HepG2 (cell line): ENCODE data around the gene PCNA. TPM values are rescaled to one million over a fixed set of nuclear protein-coding genes. Genes with fewer than 3 reads are reported as not detected.
A peak's percentile ranks its signal among the peaks of the same experiment; 100 is the strongest.

Source experiments
- ATF7 ChIP-seq, 2 experiments: fragments of 450-650 bp in 1 of 2; sonication (generic) in 1 of 2; formaldehyde crosslinking in 1 of 2; IDR thresholded peaks; 2 replicates each; pipeline versions ENCODE4 v1.4.0 to v1.6.1; 2016 to 2020; ENCODE audit warnings: antibody characterized with exemption in 1 of 2, mild to moderate bottlenecking in 1 of 2, missing genetic modification reagents in 1 of 2
- BRCA1 ChIP-seq: sonication (generic); formaldehyde crosslinking; IDR thresholded peaks from 2 replicates; pipeline ENCODE4 v1.4.0; 2020; ENCODE audit warnings: missing genetic modification reagents
- FOXK1 ChIP-seq: sonication (generic); formaldehyde crosslinking; IDR thresholded peaks from 2 replicates; pipeline ENCODE4 v1.4.0; 2020; ENCODE audit warnings: low read depth, missing genetic modification reagents, borderline replicate concordance
- FOXM1 ChIP-seq: sonication (generic); formaldehyde crosslinking; IDR thresholded peaks from 2 replicates; pipeline ENCODE4 v1.5.0; 2020; ENCODE audit warnings: missing genetic modification reagents
- GATAD2A ChIP-seq: IDR thresholded peaks from 2 replicates; pipeline ENCODE4 v1.6.1; 2016
- GZF1 ChIP-seq: sonication (generic); formaldehyde crosslinking; IDR thresholded peaks from 2 replicates; pipeline ENCODE4 v1.5.1; 2020; ENCODE audit warnings: mild to moderate bottlenecking, missing genetic modification reagents
- REPIN1 ChIP-seq: sonication (generic); formaldehyde crosslinking; IDR thresholded peaks from 2 replicates; pipeline ENCODE4 v1.8.0; 2022; ENCODE audit warnings: missing genetic modification reagents, low read depth, mild to moderate bottlenecking, borderline replicate concordance
- RFXAP ChIP-seq: sonication (generic); formaldehyde crosslinking; IDR thresholded peaks from 2 replicates; pipeline ENCODE4 v1.4.0; 2020; ENCODE audit warnings: missing genetic modification reagents, borderline replicate concordance
- SIN3A ChIP-seq: IDR thresholded peaks from 2 replicates; pipeline ENCODE4 v1.6.1; 2011; ENCODE audit warnings: low read depth, mild to moderate bottlenecking, control low read depth, low read length, borderline replicate concordance
- SRF ChIP-seq: IDR thresholded peaks from 2 replicates; pipeline ENCODE4 v1.6.1; 2011; ENCODE audit warnings: mild to moderate bottlenecking, low read depth, low read length, moderate library complexity
- ZNF326 ChIP-seq: sonication (generic); formaldehyde crosslinking; IDR thresholded peaks from 2 replicates; pipeline ENCODE4 v1.4.0; 2020; ENCODE audit warnings: missing genetic modification reagents, borderline replicate concordance
- ZNF766 ChIP-seq: sonication (generic); formaldehyde crosslinking; IDR thresholded peaks from 2 replicates; pipeline ENCODE4 v1.5.0; 2020; ENCODE audit warnings: missing genetic modification reagents, borderline replicate concordance
- ZSCAN22 ChIP-seq: sonication (generic); formaldehyde crosslinking; IDR thresholded peaks from 2 replicates; pipeline ENCODE4 v1.4.0; 2020; ENCODE audit warnings: mild to moderate bottlenecking, missing genetic modification reagents
- polyA plus RNA-seq, 8 experiments: library from polyadenylated mRNA; depleted of rRNA in 3 of 8; stranded (reverse) in 7 of 8; unstranded in 1 of 8; fragments of >200 nt; fragmentation: Illumina TruSeq in 4 of 8; extraction: Trizol in 4 of 8; gene quantifications; 2 replicates each; pipeline versions ENCODE4 v1.2.1 to v1.2.3, GENCODE V29; 2011 to 2016; ENCODE audit warnings: low read depth in 4 of 8, missing spikeins in 1 of 8, mixed read lengths in 1 of 8; ENCODE audit not compliant: insufficient read depth in 1 of 8
- total RNA-seq, 5 experiments: library from RNA; depleted of rRNA; stranded (reverse); fragments of >200 nt; fragmentation: Illumina TruSeq; extraction: Trizol; gene quantifications; 2 replicates each; pipeline ENCODE4 v1.2.3, GENCODE V29; 2016; ENCODE audit warnings: low read depth in 1 of 5
- TF ChIP-seq, protein P1 (sequence below): sonication (generic); formaldehyde crosslinking; IDR thresholded peaks from 2 replicates; pipeline ENCODE4 v1.8.1; 2023; ENCODE audit warnings: mild to moderate bottlenecking, missing genetic modification reagents, borderline replicate concordance
- TF ChIP-seq, protein P2 (sequence below): sonication (generic); formaldehyde crosslinking; IDR thresholded peaks from 2 replicates; pipeline ENCODE4 v1.4.0; 2020; ENCODE audit warnings: missing genetic modification reagents, borderline replicate concordance
- TF ChIP-seq, protein P3 (sequence below), 2 experiments: sonication (generic) in 1 of 2; formaldehyde crosslinking in 1 of 2; IDR thresholded peaks; 2 replicates each; pipeline versions ENCODE4 v1.6.1 to v1.9.0; 2014 to 2022; ENCODE audit warnings: antibody characterized with exemption in 1 of 2, borderline replicate concordance in 1 of 2, inconsistent platforms in 1 of 2, low read depth in 1 of 2, missing genetic modification reagents in 1 of 2

Gene PCNA
- total and polyA plus RNA-seq, 2 of the 13 experiments (the other 11 are each of a cell fraction or from before 2014, with no cell fraction given), result 229 to 655 TPM

DNA sequence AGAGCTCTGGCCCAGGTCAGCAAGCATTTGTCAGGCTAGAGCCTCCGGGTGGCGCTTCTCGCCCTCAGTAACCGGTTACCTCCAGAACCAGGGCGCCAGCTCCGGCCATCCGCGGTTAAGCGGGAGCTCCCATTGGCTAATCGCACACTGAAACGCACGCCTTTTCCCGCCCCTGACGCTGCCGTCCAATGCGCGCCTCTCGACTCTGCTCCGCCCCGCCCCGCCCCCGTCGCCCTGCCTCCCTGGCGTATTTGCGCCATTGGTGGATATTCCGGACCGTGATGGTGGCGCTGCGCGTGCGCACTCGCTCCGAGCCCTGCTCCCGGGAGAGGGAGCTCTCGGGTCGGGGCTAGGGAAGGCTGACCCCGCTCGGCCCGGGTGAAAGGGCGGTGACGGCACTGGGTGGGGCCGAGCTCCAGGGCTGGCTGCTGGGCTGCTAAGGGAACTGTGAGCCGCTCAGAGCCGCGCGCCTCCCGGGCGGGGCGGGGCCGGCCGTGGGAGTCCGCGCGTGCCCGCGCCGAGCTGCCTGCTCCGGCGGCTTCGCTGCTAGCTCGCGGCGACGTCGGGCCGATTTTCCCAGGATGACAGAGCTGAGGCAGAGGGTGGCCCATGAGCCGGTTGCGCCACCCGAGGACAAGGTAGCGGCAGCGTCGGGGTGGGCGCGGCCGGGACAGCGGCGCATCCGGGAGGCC lies 6.9 kb upstream of the PCNA start, which contains the start of gene CDS2 (continued):
- TF ChIP-seq RFXAP (CRISPR knock-in tag), result peak; percentile 89
- peak; percentile 95 for TF ChIP-seq ZNF766 (CRISPR knock-in tag)
- TF ChIP-seq, protein P1, sequence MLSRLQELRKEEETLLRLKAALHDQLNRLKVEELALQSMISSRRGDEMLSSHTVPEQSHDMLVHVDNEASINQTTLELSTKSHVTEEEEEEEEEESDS, result no peak
- TF ChIP-seq, protein P2, sequence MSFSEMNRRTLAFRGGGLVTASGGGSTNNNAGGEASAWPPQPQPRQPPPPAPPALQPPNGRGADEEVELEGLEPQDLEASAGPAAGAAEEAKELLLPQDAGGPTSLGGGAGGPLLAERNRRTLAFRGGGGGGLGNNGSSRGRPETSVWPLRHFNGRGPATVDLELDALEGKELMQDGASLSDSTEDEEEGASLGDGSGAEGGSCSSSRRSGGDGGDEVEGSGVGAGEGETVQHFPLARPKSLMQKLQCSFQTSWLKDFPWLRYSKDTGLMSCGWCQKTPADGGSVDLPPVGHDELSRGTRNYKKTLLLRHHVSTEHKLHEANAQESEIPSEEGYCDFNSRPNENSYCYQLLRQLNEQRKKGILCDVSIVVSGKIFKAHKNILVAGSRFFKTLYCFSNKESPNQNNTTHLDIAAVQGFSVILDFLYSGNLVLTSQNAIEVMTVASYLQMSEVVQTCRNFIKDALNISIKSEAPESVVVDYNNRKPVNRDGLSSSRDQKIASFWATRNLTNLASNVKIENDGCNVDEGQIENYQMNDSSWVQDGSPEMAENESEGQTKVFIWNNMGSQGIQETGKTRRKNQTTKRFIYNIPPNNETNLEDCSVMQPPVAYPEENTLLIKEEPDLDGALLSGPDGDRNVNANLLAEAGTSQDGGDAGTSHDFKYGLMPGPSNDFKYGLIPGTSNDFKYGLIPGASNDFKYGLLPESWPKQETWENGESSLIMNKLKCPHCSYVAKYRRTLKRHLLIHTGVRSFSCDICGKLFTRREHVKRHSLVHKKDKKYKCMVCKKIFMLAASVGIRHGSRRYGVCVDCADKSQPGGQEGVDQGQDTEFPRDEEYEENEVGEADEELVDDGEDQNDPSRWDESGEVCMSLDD, result 0 out of 2 replicates have a peak, but pooled peaks have one; percentile 11
- TF ChIP-seq GZF1 (CRISPR knock-in tag), result no peak
- no peak for TF ChIP-seq SRF
- peak; percentile 92 for TF ChIP-seq FOXK1 (CRISPR knock-in tag)
- TF ChIP-seq ZSCAN22 (CRISPR knock-in tag), result no peak
- no peak for TF ChIP-seq ZNF326
- peak; percentile 74; the same call in 1 of the 2 replicates for TF ChIP-seq SIN3A
- TF ChIP-seq BRCA1 (CRISPR knock-in tag), result peak; percentile 20; the same call in 1 of the 2 replicates
- TF ChIP-seq FOXM1, result no peak
- TF ChIP-seq REPIN1 (CRISPR knock-in tag), result peak; percentile 90
- peak; percentile 48; the same call in 1 of the 2 replicates for TF ChIP-seq ATF7 (IDR thresholded peaks at IDR 0.05)
- TF ChIP-seq ATF7 (CRISPR knock-in tag; IDR thresholded peaks at IDR 0.05), result peak; percentile 16; the same call in 1 of the 2 replicates
- TF ChIP-seq GATAD2A (CRISPR knock-in tag), result peak; percentile 89
- TF ChIP-seq, protein P3, sequence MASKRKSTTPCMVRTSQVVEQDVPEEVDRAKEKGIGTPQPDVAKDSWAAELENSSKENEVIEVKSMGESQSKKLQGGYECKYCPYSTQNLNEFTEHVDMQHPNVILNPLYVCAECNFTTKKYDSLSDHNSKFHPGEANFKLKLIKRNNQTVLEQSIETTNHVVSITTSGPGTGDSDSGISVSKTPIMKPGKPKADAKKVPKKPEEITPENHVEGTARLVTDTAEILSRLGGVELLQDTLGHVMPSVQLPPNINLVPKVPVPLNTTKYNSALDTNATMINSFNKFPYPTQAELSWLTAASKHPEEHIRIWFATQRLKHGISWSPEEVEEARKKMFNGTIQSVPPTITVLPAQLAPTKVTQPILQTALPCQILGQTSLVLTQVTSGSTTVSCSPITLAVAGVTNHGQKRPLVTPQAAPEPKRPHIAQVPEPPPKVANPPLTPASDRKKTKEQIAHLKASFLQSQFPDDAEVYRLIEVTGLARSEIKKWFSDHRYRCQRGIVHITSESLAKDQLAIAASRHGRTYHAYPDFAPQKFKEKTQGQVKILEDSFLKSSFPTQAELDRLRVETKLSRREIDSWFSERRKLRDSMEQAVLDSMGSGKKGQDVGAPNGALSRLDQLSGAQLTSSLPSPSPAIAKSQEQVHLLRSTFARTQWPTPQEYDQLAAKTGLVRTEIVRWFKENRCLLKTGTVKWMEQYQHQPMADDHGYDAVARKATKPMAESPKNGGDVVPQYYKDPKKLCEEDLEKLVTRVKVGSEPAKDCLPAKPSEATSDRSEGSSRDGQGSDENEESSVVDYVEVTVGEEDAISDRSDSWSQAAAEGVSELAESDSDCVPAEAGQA (IDR thresholded peaks at IDR 0.05; ENCODE audit: low read depth), result peak; percentile 47; the same call in 1 of the 2 replicates
- TF ChIP-seq, protein P3 (CRISPR knock-in tag; IDR thresholded peaks at IDR 0.05; ENCODE audit: borderline replicate concordance), result no peak; the same call in 1 of the 2 replicates
